Adipocyte (in vitro differentiated cells): Measurements from ENCODE around the gene COX6A2.
"Not testable (repeated sequence)": the region's sequence is repeated elsewhere in the genome, so short reads cannot be mapped to it uniquely, and the experiment has no call there.

Source experiments
- DNase-seq: peaks from one replicate; pipeline ENCODE4 v3.0.0-alpha.2; 2015; ENCODE audit warnings: low read depth
- H3K27me3 ChIP-seq: replicated peaks from 2 replicates; pipeline ENCODE4 v1.7.0; 2013; ENCODE audit warnings: mild to moderate bottlenecking, low read length, moderate library complexity; ENCODE audit not compliant: control insufficient read depth, insufficient read depth
- H3K36me3 ChIP-seq: 2 replicates; pipeline ENCODE4 v1.7.0; 2013; ENCODE audit warnings: low read length, mild to moderate bottlenecking, moderate library complexity; ENCODE audit not compliant: control insufficient read depth, insufficient read depth, severe bottlenecking
- H3K4me1 ChIP-seq: 2 replicates; pipeline ENCODE4 v1.7.0; 2013; ENCODE audit warnings: mild to moderate bottlenecking, low read length, moderate library complexity; ENCODE audit not compliant: control insufficient read depth, insufficient read depth
- H3K4me3 ChIP-seq: 2 replicates; pipeline ENCODE4 v1.7.0; 2013; ENCODE audit warnings: mild to moderate bottlenecking, low read length, moderate library complexity
- H3K9ac ChIP-seq: 2 replicates; pipeline ENCODE4 v1.7.0; 2013; ENCODE audit warnings: mild to moderate bottlenecking, low read length, moderate library complexity
- H3K9me3 ChIP-seq: 2 replicates; pipeline ENCODE4 v1.7.0; 2013; ENCODE audit warnings: mild to moderate bottlenecking, low read length, moderate library complexity; ENCODE audit not compliant: control insufficient read depth

Gene COX6A2

GRCh38 chr16:31451201-31451600 is 23.0 kb upstream of the COX6A2 start:
- no peaks in the 10 kb centered on the region for H3K27me3 ChIP-seq
- H3K36me3 ChIP-seq, result no peaks in the 10 kb centered on the region
- H3K9ac ChIP-seq, result peak overlapping the region; percentile 62
- H3K4me3 ChIP-seq, result no peak overlapping the region
- no peaks in the 10 kb centered on the region for H3K9me3 ChIP-seq
- H3K4me1 ChIP-seq, result peaks cover 45% of the 10 kb centered on the region
- no peak for DNase-seq

DNA sequence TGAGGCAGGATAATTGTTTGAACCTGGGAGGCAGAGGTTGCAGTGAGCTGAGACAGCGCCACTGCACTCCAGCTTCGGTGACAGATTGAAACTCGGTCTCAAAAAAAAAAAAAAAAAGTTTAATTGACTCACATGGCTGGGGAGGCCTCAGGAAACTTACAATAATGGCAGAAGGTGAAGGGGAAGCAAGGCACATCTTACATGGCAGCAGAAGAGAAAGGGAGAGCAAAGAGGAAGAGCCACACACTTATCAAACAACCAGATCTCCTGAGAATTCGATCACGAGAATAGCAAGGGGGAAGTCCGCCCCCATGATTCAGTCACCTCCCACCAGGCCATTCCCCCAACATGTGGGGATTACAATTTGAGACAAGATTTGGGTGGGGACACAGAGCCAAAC is 17.8 kb upstream of the COX6A2 start:
- not testable (repeated sequence) for H3K9ac ChIP-seq, H3K9me3 ChIP-seq, DNase-seq, H3K36me3 ChIP-seq, H3K4me3 ChIP-seq, H3K27me3 ChIP-seq
- peaks cover 11% of the 10 kb centered on the region for H3K4me1 ChIP-seq

GRCh38 chr16:31441956-31442355 is 13.8 kb upstream of the COX6A2 start:
- Histone ChIP-seq H3K9me3 (no peaks in the 10 kb centered on the region), H3K9ac (peak overlapping the region; percentile 94), H3K36me3 (no peaks in the 10 kb centered on the region), H3K4me3 (peak overlapping the region; percentile 93), H3K4me1 (peaks cover 16% of the 10 kb centered on the region), H3K27me3 (no peaks in the 10 kb centered on the region)
- DNase-seq, result no peak

GRCh38 chr16:31440516-31441184 is 12.5 kb upstream of the COX6A2 start:
- peak; percentile 10 for DNase-seq
- peaks cover 16% of the 10 kb centered on the region for H3K4me1 ChIP-seq
- H3K9ac ChIP-seq, result no peak overlapping the region
- H3K36me3 ChIP-seq, result no peaks in the 10 kb centered on the region
- no peaks in the 10 kb centered on the region for H3K27me3 ChIP-seq
- no peaks in the 10 kb centered on the region for H3K9me3 ChIP-seq
- H3K4me3 ChIP-seq, result no peak overlapping the region

DNA sequence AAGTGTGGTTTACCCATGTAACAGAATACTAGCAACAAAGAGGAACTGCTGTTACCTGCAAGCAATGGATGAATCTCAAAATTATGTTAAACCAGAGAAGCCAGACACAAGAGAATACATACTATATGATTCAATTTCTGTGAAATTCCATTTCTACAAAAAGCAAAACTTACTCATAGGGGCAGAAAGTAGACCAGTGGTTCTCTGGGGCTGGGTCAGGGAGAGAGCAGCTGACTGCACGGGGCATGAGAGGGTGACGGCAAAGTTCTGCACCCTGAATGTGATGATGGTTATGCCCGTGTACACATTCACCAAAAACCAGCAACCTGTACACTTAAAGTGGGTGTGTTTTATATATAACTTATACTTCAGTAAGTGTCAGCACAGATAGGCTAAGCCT is 11.4 kb upstream of the COX6A2 start:
- Histone ChIP-seq H3K36me3 (no peaks in the 10 kb centered on the region), H3K4me3 (no peak overlapping the region), H3K4me1 (peaks cover 16% of the 10 kb centered on the region), H3K9me3 (no peaks in the 10 kb centered on the region), H3K9ac (no peak overlapping the region), H3K27me3 (no peaks in the 10 kb centered on the region)
- DNase-seq, result no peak

- H3K9me3 ChIP-seq, H3K27me3 ChIP-seq, DNase-seq, H3K36me3 ChIP-seq, H3K4me3 ChIP-seq, H3K9ac ChIP-seq: not testable (repeated sequence)
- peaks cover 16% of the 10 kb centered on the region for H3K4me1 ChIP-seq
These were observed 10.9 kb upstream of the COX6A2 start for GRCh38 chr16:31439023-31439422.

- no peaks in the 10 kb centered on the region for H3K36me3 ChIP-seq
- no peak overlapping the region for H3K9ac ChIP-seq
- no peaks in the 10 kb centered on the region for H3K9me3 ChIP-seq
- H3K4me1 ChIP-seq, result peaks cover 16% of the 10 kb centered on the region
- no peaks in the 10 kb centered on the region for H3K27me3 ChIP-seq
- H3K4me3 ChIP-seq, result no peak overlapping the region
- no peak for DNase-seq
These were observed 10.3 kb upstream of the COX6A2 start for GRCh38 chr16:31438414-31438813.

DNA sequence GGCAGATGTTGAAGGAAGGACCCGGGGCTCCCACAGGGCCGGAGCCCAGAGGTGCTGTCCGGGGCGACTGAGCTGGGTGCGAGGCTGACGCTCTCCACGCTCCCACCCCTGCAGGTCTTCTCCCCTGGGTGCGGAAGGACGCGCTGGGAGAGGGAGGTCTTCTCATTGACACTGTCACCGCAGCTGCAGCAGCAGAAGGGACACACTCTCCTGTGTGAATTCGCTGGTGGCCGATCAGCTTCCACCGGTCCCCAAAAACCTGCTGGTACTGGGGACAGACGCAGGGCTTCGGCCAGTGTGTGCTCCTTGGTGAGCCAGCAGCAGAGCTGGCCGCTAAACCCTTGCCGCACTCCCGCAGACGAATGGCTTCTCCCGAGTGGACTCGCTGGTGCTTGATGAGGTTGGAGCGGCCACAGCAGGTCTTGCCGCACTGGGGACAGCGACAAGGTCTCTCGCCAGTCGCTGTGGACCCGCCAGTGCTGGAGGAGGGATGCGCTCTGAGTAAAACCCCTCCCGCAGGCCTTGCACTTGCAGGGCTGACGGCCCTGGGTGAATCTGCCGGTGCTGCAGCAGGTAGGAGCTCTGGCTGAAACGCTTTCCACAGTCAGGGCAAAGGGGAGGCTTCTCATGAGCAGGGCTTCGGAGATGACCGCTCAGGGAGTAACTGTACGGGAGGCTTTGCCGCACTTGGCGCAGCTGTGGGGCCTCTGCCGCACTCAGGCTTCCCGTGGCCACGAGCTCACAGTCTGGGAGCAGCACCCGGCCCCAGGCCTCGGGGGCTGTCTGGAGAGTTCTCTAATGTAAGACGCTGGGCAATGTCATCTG is 8.3 kb upstream of the COX6A2 start:
- H3K36me3 ChIP-seq, result no peaks in the 10 kb centered on the region
- DNase-seq, result no peak
- no peaks in the 10 kb centered on the region for H3K9me3 ChIP-seq
- no peak overlapping the region for H3K9ac ChIP-seq
- H3K4me3 ChIP-seq, result no peak overlapping the region
- H3K4me1 ChIP-seq, result peaks cover 11% of the 10 kb centered on the region
- no peaks in the 10 kb centered on the region for H3K27me3 ChIP-seq

DNA sequence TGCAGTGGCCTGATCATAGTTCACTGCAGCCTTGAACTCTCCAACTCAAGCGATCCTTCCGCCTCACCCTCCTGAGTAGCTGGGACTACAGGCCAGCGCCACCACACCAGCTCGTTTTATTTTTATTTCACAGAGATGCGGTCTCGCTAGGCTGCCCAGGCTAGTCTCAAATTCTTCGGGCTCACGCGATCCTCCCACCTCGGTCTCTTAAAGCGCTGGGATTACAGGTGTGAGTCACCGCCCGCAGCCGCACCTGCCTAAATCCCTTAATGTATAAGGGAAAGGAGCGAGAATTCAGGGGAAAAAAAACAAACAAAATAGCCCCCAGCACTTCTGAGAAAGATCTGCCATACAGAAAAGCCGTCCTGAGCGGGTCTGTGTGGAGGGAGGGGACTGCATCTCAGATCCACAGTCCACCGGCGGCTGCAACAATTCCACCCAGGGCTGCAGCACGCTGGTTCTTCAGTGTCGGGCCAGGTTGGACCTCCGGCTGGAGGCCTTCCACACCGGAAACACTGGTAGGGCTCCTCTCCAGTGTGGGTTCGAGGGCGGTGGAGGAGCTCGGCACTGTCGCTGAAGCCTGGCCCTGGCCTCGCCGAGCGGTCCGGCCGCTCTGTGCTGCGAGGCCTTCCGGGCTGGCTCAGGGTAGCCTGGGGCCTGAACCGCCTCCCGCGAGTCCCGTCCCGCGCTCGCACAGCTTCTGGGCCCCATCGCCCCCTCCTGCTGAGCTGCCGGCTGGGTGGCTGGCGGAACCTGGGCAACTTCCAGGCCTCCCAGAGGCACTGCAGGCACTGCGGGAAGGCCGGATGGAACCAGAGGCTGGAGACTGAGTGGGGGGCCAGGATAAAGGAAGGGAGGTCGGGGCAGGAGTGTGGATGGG is 7.4 kb upstream of the COX6A2 start:
- Histone ChIP-seq H3K9ac (no peak overlapping the region), H3K4me1 (peaks cover 2% of the 10 kb centered on the region), H3K4me3 (no peak overlapping the region), H3K27me3 (no peaks in the 10 kb centered on the region), H3K36me3 (no peaks in the 10 kb centered on the region), H3K9me3 (no peaks in the 10 kb centered on the region)
- no peak for DNase-seq

DNA sequence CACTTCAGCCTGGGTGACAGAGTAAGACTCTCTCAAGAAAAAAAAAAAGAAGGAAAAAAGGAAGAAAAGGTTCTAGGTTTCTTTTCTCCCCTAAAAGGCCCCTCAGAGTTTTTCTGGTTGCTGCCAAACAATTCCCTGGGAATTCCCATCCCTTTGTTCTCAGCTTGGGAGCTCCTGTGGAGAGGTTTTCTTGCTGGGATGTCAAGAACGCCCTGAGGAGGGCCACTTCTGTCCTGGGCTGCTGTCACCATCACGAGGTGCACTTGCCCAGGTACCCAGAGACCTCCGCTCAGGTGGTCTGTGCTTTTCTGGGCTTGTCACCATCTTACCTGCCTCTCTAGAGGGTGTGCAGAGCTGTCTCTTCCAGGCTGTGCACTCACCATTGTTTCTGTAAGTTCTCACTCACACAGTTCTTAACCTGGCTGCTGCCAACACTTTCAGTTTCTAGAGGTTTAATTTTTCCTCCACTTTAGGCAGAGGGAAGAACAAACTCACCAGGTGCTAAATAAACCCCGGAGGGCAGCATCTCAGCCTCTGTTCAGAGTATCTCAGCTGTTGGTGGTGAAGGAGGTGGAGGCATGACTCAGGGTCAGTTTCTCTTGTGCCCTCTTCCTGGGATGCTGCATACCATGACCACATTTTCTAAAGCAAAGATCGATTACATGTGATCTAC is 2.4 kb upstream of the COX6A2 start:
- no peak overlapping the region for H3K4me3 ChIP-seq
- no peaks in the 10 kb centered on the region for H3K27me3 ChIP-seq
- no peak overlapping the region for H3K9ac ChIP-seq
- H3K9me3 ChIP-seq, result peaks cover 4% of the 10 kb centered on the region
- no peak for DNase-seq
- peaks cover 4% of the 10 kb centered on the region for H3K4me1 ChIP-seq
- no peaks in the 10 kb centered on the region for H3K36me3 ChIP-seq

GRCh38 chr16:31429796-31430195 is 1.6 kb upstream of the COX6A2 start:
- H3K9ac ChIP-seq, result no peak overlapping the region
- H3K27me3 ChIP-seq, result peaks cover under 1% of the 10 kb centered on the region
- no peaks in the 10 kb centered on the region for H3K36me3 ChIP-seq
- peaks cover 4% of the 10 kb centered on the region for H3K4me1 ChIP-seq
- no peak for DNase-seq
- H3K4me3 ChIP-seq, result no peak overlapping the region
- H3K9me3 ChIP-seq, result peaks cover 4% of the 10 kb centered on the region
